GM12864 (cell line): ENCODE results near the gene PTPRG.

Experiments
- DNase-seq: peaks from one replicate; pipeline ENCODE4 v3.0.0-alpha.2; 2011; ENCODE audit warnings: low read depth
- H3K4me3 ChIP-seq: 2 replicates; pipeline ENCODE4 v1.5.1; 2011; ENCODE audit warnings: mild to moderate bottlenecking, low read depth, low read length, control low read depth
- CTCF ChIP-seq: IDR thresholded peaks from 2 replicates; pipeline ENCODE4 v1.5.1; 2011; ENCODE audit warnings: low read depth, mild to moderate bottlenecking, moderate library complexity, low read length, control low read depth, inconsistent platforms; ENCODE audit errors: missing control alignments

The PTPRG gene

GRCh38 chr3:62343755-62344154, 782.4 kb downstream of the PTPRG start:
- TF ChIP-seq CTCF: no peak

More at GRCh38 chr3:62343755-62344154, 782.4 kb downstream of the PTPRG start:
- H3K4me3 ChIP-seq: no peak overlapping the region
- no peak for DNase-seq
